Stimulated activated CD4-positive, alpha-beta T cell treated with anti-CD3 and anti-CD28 coated beads, TNF-alpha, amount 100 ng/mL, for 24 hours (primary cell): ENCODE measurements around the gene CCR7.
"Not testable (repeated sequence)": the region's sequence is repeated elsewhere in the genome, so short reads cannot be mapped to it uniquely, and the experiment has no call there.

Source experiments
- DNase-seq, 3 experiments: peaks; one replicate each; pipeline ENCODE4 v3.0.0-alpha.2; 2020; ENCODE audit warnings: low read depth in 3 of 3

CCR7 gene

GRCh38 chr17:40551091-40551878 is 14.0 kb downstream of the CCR7 start:
- no peak for DNase-seq

- DNase-seq: no peak
Measured at GRCh38 chr17:40550608-40551007, 14.7 kb downstream of the CCR7 start.

GRCh38 chr17:40548982-40549685 is 16.1 kb downstream of the CCR7 start:
- DNase-seq: no peak

GRCh38 chr17:40548491-40548981 is 16.7 kb downstream of the CCR7 start:
- no peak for DNase-seq

- DNase-seq: no peak
Measured at GRCh38 chr17:40547785-40548478, 17.3 kb downstream of the CCR7 start.

- no peak for DNase-seq
Measured at GRCh38 chr17:40547079-40547784, 18.0 kb downstream of the CCR7 start.

GRCh38 chr17:40546497-40546896 is 18.8 kb downstream of the CCR7 start:
- DNase-seq: not testable (repeated sequence)

- DNase-seq: no peak
Measured at GRCh38 chr17:40545660-40546059, 19.6 kb downstream of the CCR7 start.

- peak in 1 of 3 experiments; percentile 60 for DNase-seq
Measured at GRCh38 chr17:40542558-40543411, 22.5 kb downstream of the CCR7 start.

GRCh38 chr17:40541873-40542557 is 23.3 kb downstream of the CCR7 start:
- no peak for DNase-seq

GRCh38 chr17:40541060-40541872 is 24.0 kb downstream of the CCR7 start:
- peak in 2 of 3 experiments; percentile 57 to 71 for DNase-seq

- peak in 1 of 3 experiments; percentile 75 for DNase-seq
Measured at GRCh38 chr17:40540448-40540847, 24.8 kb downstream of the CCR7 start.

- no peak for DNase-seq
Measured at GRCh38 chr17:40539711-40540411, 25.4 kb downstream of the CCR7 start.

- DNase-seq: no peak
Measured at GRCh38 chr17:40538936-40539705, 26.2 kb downstream of the CCR7 start.

- DNase-seq: no peak
Measured at GRCh38 chr17:40538019-40538935, 27.0 kb downstream of the CCR7 start.

- DNase-seq: no peak
Measured at GRCh38 chr17:40536295-40537171, 28.7 kb downstream of the CCR7 start.
